Spleen (tissue), 7 donors: Measurements from ENCODE around the gene KLC1.

Experiments
- CTCF ChIP-seq, 11 experiments: fragments of 200-600 bp in 7 of 11; fragments of 450-650 bp in 4 of 11; sonication (generic) in 4 of 11; IDR thresholded peaks in 8 of 11; conservative IDR thresholded peaks in 3 of 11; 1 replicate in 7 of 11; 2 replicates in 4 of 11; pipeline versions ENCODE4 v1.4.0 to v1.8.0; 2016 to 2021; ENCODE audit warnings: antibody characterized with exemption in 11 of 11, inconsistent platforms in 4 of 11, mild to moderate bottlenecking in 1 of 11
- POLR2A ChIP-seq, 3 donors: fragments of 450-650 bp; IDR thresholded peaks; one replicate each; pipeline ENCODE4 v1.5.1; 2017; ENCODE audit warnings: antibody characterized with exemption in 3 of 3, mild to moderate bottlenecking in 1 of 3
- donor health status: DM: no; HTN: no; CAD: no; lungs with moderate emphysema.
- donor health status: DM: no; HTN: no; CAD: no.
- donor health status: DM: no; HTN: no; CAD: no.

GRCh38 chr14:103667671-103668070, 38.7 kb downstream of the KLC1 start:
- TF ChIP-seq CTCF (IDR thresholded peaks at IDR 0.05 in 8 of 11, conservative IDR thresholded peaks at IDR 0.05 in 3 of 11), result no peak
- TF ChIP-seq POLR2A (IDR thresholded peaks at IDR 0.05), result no peak
